Measurements from ENCODE around the gene PLVAP. TPM values are rescaled to one million over a fixed set of nuclear protein-coding genes. Genes with fewer than 3 reads are reported as not detected.

PLVAP gene
- total RNA-seq, 4 donors from 2014 or later: 10.5 to 62.7 (median 18.7) TPM

- Histone ChIP-seq H3K27me3 (no peaks in the 10 kb centered on the region), H3K4me3 (peak within 1 kb of the TSS; percentile 76 to 87 (median 84)), H3K27ac (peak within 1 kb of the TSS; percentile 56 to 81 (median 76)), H3K4me1 (peaks cover 0 to 13% (median 1%) of the 10 kb centered on the region in 4 donors), H3K9me3 (no peaks in the 10 kb centered on the region), H3K36me3 (peaks cover 0 to 7% (median 0%) of the 10 kb centered on the region in 3 donors)
- peak; percentile 95 to 98 (median 98) for DNase-seq
- TF ChIP-seq CTCF (IDR thresholded peaks at IDR 0.05): no peak
- TF ChIP-seq POLR2A (IDR thresholded peaks at IDR 0.05): peak; percentile 9 to 31
These were observed 42.7 kb upstream of the PLVAP start, which contains the start of gene MVB12A for GRCh38 chr19:17419621-17420474. Gene MVB12A, plus strand, starts transcription at chr19:17420047. Its CDS starts 89 bp downstream, at chr19:17420136.

GRCh38 chr19:17419154-17419620 lies 42.0 kb upstream of the PLVAP start:
- no peaks in the 10 kb centered on the region for H3K9me3 ChIP-seq
- TF ChIP-seq POLR2A (IDR thresholded peaks at IDR 0.05) (peak in 1 of 2 donors; percentile 1), CTCF (IDR thresholded peaks at IDR 0.05) (no peak)

GRCh38 chr19:17418710-17419109 lies 41.6 kb upstream of the PLVAP start:
- peaks cover 0 to 10% (median 0%) of the 10 kb centered on the region in 3 donors for H3K36me3 ChIP-seq
- peaks cover 0 to 13% (median 1%) of the 10 kb centered on the region in 4 donors for H3K4me1 ChIP-seq
- TF ChIP-seq POLR2A (IDR thresholded peaks at IDR 0.05) (no peak), CTCF (IDR thresholded peaks at IDR 0.05) (no peak)
- H3K9me3 ChIP-seq: no peaks in the 10 kb centered on the region
- no peak overlapping the region for H3K27ac ChIP-seq
- DNase-seq: no peak
- H3K27me3 ChIP-seq: no peaks in the 10 kb centered on the region
- no peak overlapping the region for H3K4me3 ChIP-seq

More at GRCh38 chr19:17419154-17419620, 42.0 kb upstream of the PLVAP start:
- no peaks in the 10 kb centered on the region for H3K27me3 ChIP-seq
- peak overlapping the region; percentile 56 to 81 (median 76) for H3K27ac ChIP-seq
- H3K36me3 ChIP-seq: peaks cover 0 to 10% (median 0%) of the 10 kb centered on the region in 3 donors
- DNase-seq: no peak
- H3K4me3 ChIP-seq: peak overlapping the region; percentile 76 to 87 (median 84)
- H3K4me1 ChIP-seq: peaks cover 0 to 13% (median 1%) of the 10 kb centered on the region in 4 donors

GRCh38 chr19:17415121-17415520 lies 38.0 kb upstream of the PLVAP start:
- TF ChIP-seq POLR2A (IDR thresholded peaks at IDR 0.05): no peak
- TF ChIP-seq CTCF (IDR thresholded peaks at IDR 0.05): no peak
- no peaks in the 10 kb centered on the region for H3K27me3 ChIP-seq
- H3K27ac ChIP-seq: no peak overlapping the region
- H3K9me3 ChIP-seq: no peaks in the 10 kb centered on the region
- H3K4me3 ChIP-seq: no peak overlapping the region
- H3K36me3 ChIP-seq: peaks cover 0 to 16% (median 0%) of the 10 kb centered on the region in 3 donors
- peaks cover 0 to 6% (median 1%) of the 10 kb centered on the region in 4 donors for H3K4me1 ChIP-seq
- no peak for DNase-seq

GRCh38 chr19:17414097-17414496 lies 37.0 kb upstream of the PLVAP start:
- H3K4me1 ChIP-seq: peaks cover 0 to 3% (median under 1%) of the 10 kb centered on the region in 4 donors
- H3K27ac ChIP-seq: peak overlapping the region in 1 of 4 donors; percentile 19
- H3K27me3 ChIP-seq: no peaks in the 10 kb centered on the region

More at GRCh38 chr19:17414097-17414496, 37.0 kb upstream of the PLVAP start:
- Histone ChIP-seq H3K36me3 (peaks cover 0 to 16% (median 0%) of the 10 kb centered on the region in 3 donors), H3K9me3 (no peaks in the 10 kb centered on the region), H3K4me3 (no peak overlapping the region)
- DNase-seq: no peak
- TF ChIP-seq CTCF (IDR thresholded peaks at IDR 0.05): no peak

Data from Peyer's patch (tissue), 4 donors.